HS-27A (cell line): Measurements from ENCODE around the gene BICDL1.

Source experiments
- DNase-seq: peaks from one replicate; pipeline ENCODE4 v3.0.0-alpha.2; 2012; ENCODE audit warnings: low read depth, missing footprints

BICDL1 gene

GRCh38 chr12:120101182-120101581 lies 112.1 kb downstream of the BICDL1 start:
- no peak for DNase-seq

GRCh38 chr12:120101617-120102016 lies 112.6 kb downstream of the BICDL1 start:
- DNase-seq = no peak

DNA sequence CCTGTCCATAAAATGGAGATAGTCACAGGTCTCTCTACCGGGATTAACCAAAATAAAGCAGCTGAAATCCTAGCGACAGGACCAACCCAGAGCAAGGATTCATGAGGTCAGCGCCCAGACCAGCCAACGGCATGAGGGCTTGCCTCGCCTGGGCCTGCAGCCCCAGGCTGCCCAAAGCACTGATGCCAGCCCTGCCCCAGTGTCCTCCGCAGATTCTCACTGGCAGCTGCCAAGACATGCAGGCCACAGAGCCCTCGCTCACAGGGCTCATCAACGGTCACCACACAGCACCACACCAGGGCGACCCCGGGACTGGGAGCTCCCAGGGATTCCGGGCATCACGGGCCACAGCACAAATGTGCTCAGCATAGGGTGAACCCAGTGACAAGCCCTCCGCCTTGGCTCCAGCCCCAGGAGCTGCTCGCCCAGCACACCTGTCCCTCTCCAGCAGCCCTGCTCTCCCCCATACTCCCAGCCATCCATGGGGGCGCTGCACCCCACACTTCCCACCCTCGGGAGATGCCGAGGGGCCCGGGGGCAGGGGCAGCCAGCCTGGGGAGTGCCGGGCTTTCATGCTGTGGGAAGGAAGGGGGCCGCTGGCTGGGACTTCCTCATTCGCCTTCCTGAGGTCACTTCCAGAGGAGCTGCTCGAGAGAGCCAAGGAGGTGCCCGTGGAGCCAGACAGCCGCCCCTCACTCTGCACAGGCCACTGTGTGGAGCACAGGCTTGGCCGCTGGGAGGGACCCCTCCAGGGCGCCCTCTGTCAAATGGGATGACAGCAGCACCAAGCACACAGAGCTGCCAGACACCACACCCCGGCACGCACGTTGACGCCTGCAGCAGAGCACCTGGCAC lies 113.4 kb downstream of the BICDL1 start:
- DNase-seq = no peak

DNA sequence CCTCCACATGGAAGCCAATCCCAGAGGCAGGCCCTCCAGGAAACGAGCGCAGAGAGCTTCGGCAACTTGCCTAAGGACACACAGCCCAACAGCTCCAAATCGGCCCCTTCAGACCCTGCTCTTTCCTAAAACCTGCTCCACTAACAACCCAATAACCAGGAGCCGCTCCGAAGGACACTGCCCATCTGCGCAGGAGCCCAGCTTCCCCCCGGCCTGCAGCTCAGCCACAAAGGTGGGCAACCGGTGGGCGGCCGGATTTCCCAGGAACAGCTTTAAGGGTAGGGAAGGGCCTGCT lies 114.0 kb downstream of the BICDL1 start:
- no peak for DNase-seq

DNA sequence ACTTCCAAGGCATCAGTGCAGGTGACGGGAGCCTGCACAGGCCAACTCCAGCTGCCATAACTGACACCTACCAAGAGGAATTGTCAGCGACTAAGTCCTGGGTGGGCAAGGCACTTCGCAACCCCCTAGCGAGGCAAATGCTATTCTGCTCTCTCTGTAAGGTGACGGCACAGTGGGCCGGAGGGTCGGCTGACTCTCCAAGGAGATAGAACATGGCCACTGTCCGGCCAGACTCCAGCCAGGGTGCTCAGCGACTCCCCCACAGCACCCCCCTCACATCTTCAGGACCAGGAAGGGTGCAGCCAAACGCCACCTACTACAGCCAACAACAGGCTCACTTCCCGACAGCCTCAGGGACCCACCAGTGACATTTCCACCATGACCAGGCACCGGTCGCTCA lies 114.3 kb downstream of the BICDL1 start:
- DNase-seq = no peak

GRCh38 chr12:120106151-120106550 lies 117.1 kb downstream of the BICDL1 start:
- DNase-seq = no peak

DNA sequence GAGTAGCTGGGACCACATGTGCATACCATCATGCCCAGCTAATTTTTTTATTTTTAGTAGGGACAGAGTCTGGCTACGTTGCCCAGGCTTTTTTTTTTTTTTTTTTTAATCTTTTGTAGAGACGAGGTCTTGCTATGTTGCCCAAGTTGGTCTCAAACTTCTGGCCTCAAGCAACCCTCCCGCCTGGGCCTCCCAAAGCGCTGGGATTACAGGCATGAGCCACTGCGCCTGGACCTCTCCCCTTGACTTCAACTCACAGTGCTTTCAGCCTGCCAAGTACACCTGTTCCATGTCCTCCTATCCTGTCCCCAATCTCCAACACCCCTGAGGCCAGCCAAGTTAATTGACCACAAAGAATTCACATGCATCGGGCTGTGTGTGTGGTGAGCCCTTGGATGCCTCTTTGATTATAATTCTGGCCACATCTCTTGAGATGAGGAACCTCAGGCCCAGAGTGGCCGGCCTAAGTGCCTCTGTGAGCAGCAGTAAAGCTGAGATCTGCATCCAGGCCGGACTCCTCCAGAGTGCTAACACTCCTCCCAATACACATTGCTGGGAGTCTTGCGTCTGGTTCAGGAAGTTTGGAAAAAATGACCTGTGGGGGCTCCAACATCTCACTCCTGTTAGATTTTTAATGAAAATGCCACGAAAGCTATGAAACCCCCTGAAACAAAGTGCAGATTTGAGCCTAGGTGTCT lies 120.7 kb downstream of the BICDL1 start:
- no peak for DNase-seq

DNA sequence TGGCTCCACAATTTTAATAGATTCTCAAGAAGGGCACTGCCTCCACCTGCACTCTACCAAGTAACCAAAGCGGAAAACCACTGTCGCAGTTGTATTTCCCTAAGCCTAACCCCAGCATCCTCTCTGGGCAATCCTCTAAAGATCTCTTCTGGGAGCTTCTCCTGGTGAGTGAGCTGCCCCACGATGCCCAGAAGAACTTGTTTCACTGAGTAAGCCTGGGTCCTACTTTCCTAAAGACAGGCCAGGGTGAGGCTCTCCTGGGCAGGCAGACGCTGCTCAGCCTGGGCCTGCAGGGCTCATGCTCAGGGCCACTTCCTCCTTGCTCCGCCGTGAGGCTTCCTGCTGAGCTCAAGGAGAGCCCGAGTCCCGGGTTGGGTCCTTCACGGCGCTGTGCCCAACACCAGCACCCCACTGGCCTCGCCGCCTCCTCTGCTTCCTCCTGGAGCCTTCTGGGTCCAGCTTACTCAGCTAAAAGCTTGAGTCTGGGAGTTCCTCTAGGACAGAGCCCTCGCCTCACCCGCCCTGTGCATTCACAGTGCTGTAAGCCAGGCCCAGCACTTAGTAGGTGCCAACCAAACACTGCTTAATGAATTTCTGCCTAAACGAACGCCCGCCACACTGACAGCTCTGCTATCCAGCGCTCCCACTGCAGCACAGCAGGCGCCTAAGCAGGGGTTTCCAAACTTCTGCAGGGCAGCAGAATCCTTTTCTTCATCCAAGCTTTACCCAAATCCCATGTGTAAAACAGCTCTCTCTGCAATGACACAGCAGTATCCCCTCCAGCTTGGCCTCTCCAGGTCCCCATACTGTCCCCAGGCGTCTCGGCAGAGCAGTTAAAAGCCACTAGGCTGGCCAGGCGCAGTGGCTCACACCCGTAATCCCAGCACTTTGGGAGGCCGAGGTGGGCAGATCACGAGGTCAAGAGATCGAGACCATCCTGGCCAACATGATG lies 121.8 kb downstream of the BICDL1 start:
- no peak for DNase-seq

DNA sequence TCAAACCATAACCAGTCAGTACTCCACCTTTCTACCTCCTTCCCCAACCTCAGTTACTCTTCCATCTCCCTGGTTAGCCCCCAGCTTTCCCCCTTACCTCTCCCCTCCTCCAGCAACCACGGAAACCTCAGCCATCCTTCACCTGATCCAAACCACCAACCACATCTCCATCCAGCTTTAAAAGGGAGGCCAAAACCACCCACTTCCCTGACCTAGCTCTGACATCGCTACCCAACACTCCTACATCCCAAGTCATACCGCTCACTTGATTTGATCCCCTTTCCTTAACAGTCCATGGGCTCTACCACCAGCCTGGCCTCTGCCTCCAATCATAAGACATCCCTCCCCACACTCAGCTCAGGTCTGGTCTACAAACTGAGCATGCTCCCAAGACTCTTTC lies 126.0 kb downstream of the BICDL1 start:
- no peak for DNase-seq

DNA sequence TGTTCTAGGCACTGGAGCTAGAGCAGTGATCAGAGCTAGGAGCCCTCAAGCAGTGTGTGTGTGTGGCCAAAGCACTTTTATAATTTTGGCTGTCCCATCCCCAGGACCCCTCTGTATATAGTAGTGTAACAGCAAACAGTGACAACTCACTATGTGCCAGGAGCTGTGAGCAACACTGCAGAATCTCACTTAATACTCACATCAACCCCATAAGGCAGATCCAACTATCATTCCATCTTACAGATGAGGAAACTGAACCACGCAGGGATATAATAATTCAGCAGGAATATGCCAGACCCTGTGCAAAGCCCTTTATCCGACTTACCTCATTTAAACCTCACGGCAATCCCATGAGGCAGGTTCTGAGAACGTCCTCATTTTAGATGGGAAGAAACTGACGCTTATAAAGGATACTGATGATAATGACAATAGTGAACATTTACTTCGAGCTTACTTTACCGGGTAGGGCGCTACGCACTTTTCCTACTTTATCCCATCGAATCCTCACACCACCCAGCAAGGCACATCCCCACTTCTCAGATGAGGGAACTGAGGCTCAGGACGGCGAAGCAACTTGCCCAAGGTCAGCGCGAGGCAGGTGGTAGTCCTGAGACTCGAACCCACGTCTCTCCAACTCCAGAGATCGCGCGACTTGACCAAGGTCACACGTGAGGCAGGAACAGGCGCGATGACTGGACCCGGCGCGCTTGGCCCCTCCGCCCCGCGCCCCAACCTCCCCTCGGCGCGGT lies 126.8 kb downstream of the BICDL1 start:
- no peak for DNase-seq

- no peak for DNase-seq
Measured at GRCh38 chr12:120116441-120116791, 127.4 kb downstream of the BICDL1 start, which contains the start of gene RAB35. Gene RAB35, minus strand, starts transcription at chr12:120116753. Its CDS starts 103 bp downstream, at chr12:120116650.

DNA sequence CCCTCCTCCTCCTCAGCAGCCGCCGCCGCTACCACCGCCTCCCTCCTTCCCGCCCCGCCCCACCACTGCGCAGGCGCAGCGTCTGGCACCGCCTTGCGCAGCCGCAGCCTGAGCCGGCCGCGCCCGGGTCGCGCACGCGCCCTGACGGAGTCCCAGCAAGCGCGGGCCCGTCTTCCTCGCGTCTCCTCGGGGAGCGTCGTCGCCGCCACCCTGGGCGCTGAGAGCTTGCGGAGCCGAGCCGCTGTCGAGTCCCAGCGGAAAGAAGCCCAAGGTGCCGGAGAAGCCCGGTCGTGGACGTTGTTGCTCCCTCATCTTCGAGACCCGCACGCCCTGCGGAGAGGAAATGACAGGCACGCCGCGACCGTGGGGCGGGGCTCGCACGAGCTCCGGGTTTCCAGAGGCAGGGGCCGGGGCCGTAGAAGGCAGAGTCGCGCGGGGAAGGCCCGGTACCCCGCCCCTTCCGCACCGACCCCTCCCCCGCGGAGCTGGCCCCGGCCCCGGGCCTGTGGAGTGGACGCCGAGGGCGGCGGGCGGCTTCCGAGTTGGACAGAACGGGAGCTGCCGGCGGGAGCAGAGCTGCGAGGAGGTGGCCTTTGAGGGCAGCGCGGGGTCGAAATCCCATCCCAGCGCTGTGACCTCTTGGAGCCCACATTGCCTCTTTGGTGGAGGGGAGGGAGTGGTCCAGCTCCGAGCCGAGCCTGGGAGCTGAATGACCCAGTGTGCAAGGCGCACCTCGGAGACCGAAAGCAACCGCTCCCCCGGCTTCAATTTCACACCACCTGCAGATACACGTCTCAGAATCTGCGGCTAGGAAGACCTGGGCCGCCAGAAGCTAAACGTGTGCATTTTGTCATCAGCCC lies 128.0 kb downstream of the BICDL1 start:
- peak; percentile 61 for DNase-seq

- DNase-seq = no peak
Measured at GRCh38 chr12:120117961-120118320, 128.9 kb downstream of the BICDL1 start.

DNA sequence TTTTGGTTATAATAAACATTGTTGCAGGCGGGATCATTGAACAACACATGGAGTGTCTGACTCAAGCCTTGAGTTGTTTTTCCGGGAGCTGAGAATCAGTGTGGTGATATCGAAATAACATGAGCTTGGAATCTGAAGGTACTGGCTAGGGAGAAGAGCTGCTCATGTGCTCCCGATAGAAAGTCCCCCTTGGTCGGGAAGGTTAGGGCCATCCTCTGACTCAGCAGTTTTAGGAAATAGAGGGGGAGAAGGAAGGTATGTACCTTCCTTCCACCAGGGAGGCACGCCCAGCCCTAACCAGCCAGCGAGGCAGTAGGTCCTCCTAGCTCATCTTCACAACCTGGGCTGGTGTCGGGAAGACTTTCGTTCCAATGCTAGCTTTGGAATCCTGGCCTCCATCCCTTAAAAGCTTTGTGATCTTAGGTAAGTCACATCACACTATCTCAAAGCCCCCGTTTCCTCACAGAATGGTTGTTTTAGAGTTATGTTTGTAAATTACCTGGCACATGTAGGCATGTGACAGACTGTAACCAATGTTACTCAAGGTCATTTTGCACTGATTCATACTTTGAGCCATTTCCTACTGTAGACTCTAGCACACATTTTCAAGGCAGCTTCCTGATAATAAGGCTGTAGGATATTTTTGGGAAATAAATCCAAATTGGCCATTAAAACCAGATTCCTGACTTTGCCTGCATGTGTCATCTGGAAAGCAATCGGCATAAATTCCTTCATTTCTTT lies 129.5 kb downstream of the BICDL1 start:
- no peak for DNase-seq

- DNase-seq = no peak
Measured at GRCh38 chr12:120119271-120119973, 130.4 kb downstream of the BICDL1 start.

- no peak for DNase-seq
Measured at GRCh38 chr12:120121343-120121742, 132.3 kb downstream of the BICDL1 start.

- no peak for DNase-seq
Measured at GRCh38 chr12:120121766-120122293, 132.8 kb downstream of the BICDL1 start.

DNA sequence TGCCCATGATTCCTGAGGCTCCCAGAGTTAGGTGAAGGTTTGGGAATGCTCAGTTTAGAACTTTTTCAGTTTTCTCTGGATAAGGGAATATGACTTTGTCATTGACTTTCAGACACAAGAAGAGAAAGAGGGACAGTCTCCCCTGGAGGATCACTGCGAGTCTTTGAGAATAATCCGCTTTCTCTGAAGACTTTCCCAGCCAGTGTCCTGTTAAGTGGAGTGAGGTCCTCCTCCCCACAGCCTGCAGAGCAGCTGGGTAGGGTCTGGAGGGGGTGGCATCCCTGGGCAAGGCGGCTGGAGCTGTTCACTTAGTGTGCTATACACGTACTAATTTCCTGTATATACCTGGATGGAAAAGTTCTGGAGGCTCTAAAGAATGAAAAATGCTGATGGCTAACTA lies 136.0 kb downstream of the BICDL1 start:
- DNase-seq = no peak
